B cell (primary cell): Measurements from ENCODE around the gene TCFL5. TPM values are rescaled to one million over a fixed set of nuclear protein-coding genes. Genes with fewer than 3 reads are reported as not detected.

Experiments used
- ATAC-seq: fragments of 200-7000 bp; cut with Tn5 transposase; one replicate; pipeline ENCODE4 v1.10.0; 2021; ENCODE audit warnings: low read depth, mild to moderate bottlenecking, moderate number of reproducible peaks, moderate library complexity
- CTCF ChIA-PET: fragments of 350-600 bp; sonication (Branson Sonifier 250); formaldehyde crosslinking; loops from one replicate; lab custom pipeline; 2021; ENCODE audit warnings: antibody characterized with exemption, inconsistent platforms; lab: Charles Lee
- POLR2A ChIA-PET: fragments of 350-600 bp; sonication (Branson Sonifier 250); formaldehyde crosslinking; loops from one replicate; lab custom pipeline; 2021; ENCODE audit warnings: antibody characterized with exemption; lab: Charles Lee
- DNase-seq: peaks from one replicate; pipeline ENCODE4 v3.0.0; 2013
- H2AFZ ChIP-seq: 2 replicates; pipeline ENCODE4 v1.6.1; 2012; ENCODE audit warnings: mild to moderate bottlenecking, low read depth, low read length; ENCODE audit not compliant: insufficient read depth, poor library complexity, severe bottlenecking
- H3K27ac ChIP-seq, 2 donors: 1 replicate in 1 of 2; 2 replicates in 1 of 2; pipeline ENCODE4 v1.5.1; 2012 to 2013; ENCODE audit warnings: low read length in 2 of 2, mild to moderate bottlenecking in 2 of 2, moderate library complexity in 1 of 2
- H3K27me3 ChIP-seq, 4 experiments: fragments of 200-600 bp in 1 of 4; sonication (generic) in 1 of 4; replicated peaks in 1 of 4; 1 replicate in 2 of 4; 2 replicates in 2 of 4; pipeline versions ENCODE4 v1.6.1 to v1.7.0; 2013 to 2016; ENCODE audit warnings: low read length in 3 of 4, mild to moderate bottlenecking in 2 of 4, mixed read lengths in 1 of 4, moderate library complexity in 1 of 4; ENCODE audit not compliant: insufficient read depth in 4 of 4, control insufficient read depth in 3 of 4; ENCODE audit errors: control extremely low read depth in 1 of 4
- H3K36me3 ChIP-seq, 2 experiments: replicated peaks in 1 of 2; 1 replicate in 1 of 2; 2 replicates in 1 of 2; pipeline versions ENCODE4 v1.6.1 to v1.7.1; 2013; ENCODE audit warnings: low read length in 1 of 2; ENCODE audit not compliant: insufficient read depth in 2 of 2, control insufficient read depth in 1 of 2; ENCODE audit errors: control extremely low read depth in 1 of 2, extremely low read depth in 1 of 2
- H3K4me1 ChIP-seq, 2 donors: fragments of 200-600 bp in 1 of 2; sonication (generic) in 1 of 2; 1 replicate in 1 of 2; 2 replicates in 1 of 2; pipeline versions ENCODE4 v1.5.1 to v1.6.1; 2013 to 2017; ENCODE audit warnings: low read length in 2 of 2; ENCODE audit not compliant: control insufficient read depth in 2 of 2, insufficient read depth in 2 of 2
- H3K4me2 ChIP-seq: replicated peaks from 2 replicates; pipeline ENCODE3; 2012; ENCODE audit warnings: mild to moderate bottlenecking, low read depth, low read length; ENCODE audit not compliant: poor library complexity, severe bottlenecking
- H3K4me3 ChIP-seq, 5 experiments: fragments of 200-600 bp in 1 of 5; sonication (generic) in 1 of 5; 1 replicate in 3 of 5; 2 replicates in 2 of 5; pipeline versions ENCODE4 v1.5.1 to v1.7.0; 2011 to 2016; ENCODE audit warnings: low read length in 4 of 5, mild to moderate bottlenecking in 4 of 5, low read depth in 2 of 5, control low read depth in 1 of 5, moderate library complexity in 1 of 5; ENCODE audit not compliant: insufficient read depth in 1 of 5; ENCODE audit errors: control extremely low read depth in 1 of 5, extremely low read depth in 1 of 5
- H3K79me2 ChIP-seq: fragments of 200-600 bp; sonication (generic); one replicate; pipeline ENCODE4 v1.6.0; 2016; ENCODE audit warnings: low read length; ENCODE audit not compliant: control insufficient read depth, insufficient read depth
- H3K9ac ChIP-seq: fragments of 200-600 bp; sonication (generic); 2 replicates; pipeline ENCODE4 v1.6.1; 2017; ENCODE audit warnings: mild to moderate bottlenecking, low read length, moderate library complexity
- H3K9me3 ChIP-seq, 3 donors: one replicate each; pipeline versions ENCODE4 v1.6.1 to v1.7.1; 2013; ENCODE audit warnings: low read length in 2 of 3; ENCODE audit not compliant: control insufficient read depth in 2 of 3, insufficient read depth in 1 of 3; ENCODE audit errors: control extremely low read depth in 1 of 3
- H4K20me1 ChIP-seq: 2 replicates; pipeline ENCODE4 v1.6.0; 2012; ENCODE audit warnings: mild to moderate bottlenecking, low read length; ENCODE audit not compliant: insufficient read depth, control insufficient read depth, poor library complexity, severe bottlenecking
- H3K27ac Mint-ChIP-seq: one replicate; pipeline ENCODE4 v1.8.0; 2021; ENCODE audit warnings: mixed read lengths
- H3K27me3 Mint-ChIP-seq: one replicate; pipeline ENCODE4 v1.8.0; 2021; ENCODE audit warnings: mixed read lengths
- H3K4me1 Mint-ChIP-seq: one replicate; pipeline ENCODE4 v1.8.0; 2021; ENCODE audit warnings: mixed read lengths
- H3K4me3 Mint-ChIP-seq: one replicate; pipeline ENCODE4 v1.8.0; 2021; ENCODE audit warnings: mixed read lengths
- H3K9me3 Mint-ChIP-seq: one replicate; pipeline ENCODE4 v1.8.0; 2022; ENCODE audit warnings: mixed read lengths; ENCODE audit not compliant: insufficient read depth
- CTCF ChIP-seq: fragments of 200-600 bp; IDR thresholded peaks from one replicate; pipeline ENCODE4 v1.8.0; 2022; ENCODE audit warnings: antibody characterized with exemption, mild to moderate bottlenecking
- EZH2 ChIP-seq: IDR thresholded peaks from 2 replicates; pipeline ENCODE4 v1.6.1; 2012; ENCODE audit warnings: borderline replicate concordance, low read depth, mild to moderate bottlenecking, moderate library complexity, low read length; ENCODE audit not compliant: insufficient read depth, poor library complexity, severe bottlenecking
- WGBS: methylation state at CpG from one replicate; pipeline ENCODE4 v1.1.5; 2013; ENCODE audit warnings: missing lambda C conversion rate; ENCODE audit not compliant: insufficient coverage; 5-methylcytosine and 5-hydroxymethylcytosine counted together
- intact Hi-C: fragments of 100-400 bp; cut with micrococcal nuclease; formaldehyde crosslinking; loops from one replicate; pipeline ENCODE4 v1.10.0; 2022
- polyA plus RNA-seq: library from polyadenylated mRNA; depleted of rRNA; stranded (reverse); fragments of >200 nt; gene quantifications from 2 replicates; pipeline ENCODE4 v1.2.3, GENCODE V29; 2012
- total RNA-seq, 2 donors: library from RNA; stranded (reverse); fragments of 120-200 nt in 1 of 2; gene quantifications; 1 replicate in 1 of 2; 2 replicates in 1 of 2; pipeline versions ENCODE4 v1.2.3 to v1.2.4, GENCODE V29; 2013 to 2022

Gene TCFL5
- total and polyA plus RNA-seq, 2 donors (not counting 1 experiment from before 2014, with no cell fraction given), result 2.0 to 16.2 TPM

GRCh38 chr20:62840244-62841197, 21.1 kb downstream of the TCFL5 start:
- ATAC-seq, result no peak

More at GRCh38 chr20:62840244-62841197, 21.1 kb downstream of the TCFL5 start:
- Histone ChIP-seq H3K4me2 (no peak overlapping the region), H3K4me3 (no peak overlapping the region), H3K9ac (no peak overlapping the region), H3K4me1 (peaks cover 17 to 24% of the 10 kb centered on the region in 2 donors), H2AFZ (no peak overlapping the region), H3K27me3 (no peaks in the 10 kb centered on the region), H3K27ac (no peak overlapping the region), H3K79me2 (no peaks in the 10 kb centered on the region), H3K36me3 (peaks cover 0 to 3% of the 10 kb centered on the region in 2 experiments), H3K9me3 (no peaks in the 10 kb centered on the region), H4K20me1 (no peaks in the 10 kb centered on the region)
- Mint-ChIP-seq H3K9me3 (no peaks in the 10 kb centered on the region), H3K4me3 (no peak overlapping the region), H3K4me1 (peaks cover 23% of the 10 kb centered on the region), H3K27ac (peak overlapping the region; percentile 56), H3K27me3 (no peaks in the 10 kb centered on the region)
- intact Hi-C loops, result no loop called here
- no peak for DNase-seq
- 92% methylated on average over 41 of the region's 45 CpGs for WGBS
- TF ChIP-seq EZH2 (no peak), CTCF (no peak)
- ChIA-PET POLR2A (interaction anchor here (1.6 kb wide), 1 partner anchor 15 kb away, joined by 4 read pairs; no protein-coding TSS in a partner anchor), CTCF (no interaction called here)
